Stomach (tissue), 4 donors: ENCODE results near the gene ARL8B.

ENCODE experiments used
- CTCF ChIP-seq, 7 experiments: fragments of 450-650 bp in 4 of 7; fragments of 200-600 bp in 3 of 7; sonication (generic) in 3 of 7; IDR thresholded peaks; one replicate each; pipeline ENCODE4 v1.5.1; 2016 to 2019; ENCODE audit warnings: antibody characterized with exemption in 7 of 7, control low read depth in 2 of 7, mild to moderate bottlenecking in 1 of 7
- EP300 ChIP-seq: sonication (generic); formaldehyde crosslinking; IDR thresholded peaks from one replicate; pipeline ENCODE4 v1.6.1; 2017; ENCODE audit warnings: antibody characterized with exemption
- POLR2A ChIP-seq, 4 donors: fragments of 450-650 bp; IDR thresholded peaks; one replicate each; pipeline ENCODE4 v1.6.1; 2016; ENCODE audit warnings: antibody characterized with exemption in 4 of 4, control low read depth in 2 of 4, mild to moderate bottlenecking in 1 of 4, moderate library complexity in 1 of 4
- POLR2AphosphoS5 ChIP-seq, 3 donors: sonication (generic); formaldehyde crosslinking; IDR thresholded peaks; one replicate each; pipeline ENCODE4 v1.6.1; 2016; ENCODE audit warnings: antibody characterized with exemption in 3 of 3

- TF ChIP-seq CTCF (IDR thresholded peaks at IDR 0.05) = no peak
- TF ChIP-seq POLR2A (IDR thresholded peaks at IDR 0.05) = no peak
- TF ChIP-seq POLR2AphosphoS5 (IDR thresholded peaks at IDR 0.05) = no peak
- no peak for TF ChIP-seq EP300
These were observed 18.1 kb downstream of the ARL8B start for GRCh38 chr3:5140230-5140621.
